Chondrocyte (in vitro differentiated cells): Measurements from ENCODE around the gene CENPA. TPM values are rescaled to one million over a fixed set of nuclear protein-coding genes. Genes with fewer than 3 reads are reported as not detected.
"Not testable (repeated sequence)": the region's sequence is repeated elsewhere in the genome, so short reads cannot be mapped to it uniquely, and the experiment has no call there.

ENCODE experiments used
- DNase-seq: peaks from one replicate; pipeline ENCODE4 v3.0.0; 2021; ENCODE audit warnings: mixed read lengths, low spot score
- H3K27ac Mint-ChIP-seq: one replicate; pipeline ENCODE4 v1.8.0; 2021; ENCODE audit warnings: mild to moderate bottlenecking, moderate library complexity, mixed read lengths; ENCODE audit not compliant: unreplicated experiment
- H3K27me3 Mint-ChIP-seq: 2 replicates; pipeline ENCODE4 v1.8.0; 2021; ENCODE audit warnings: low read depth, mixed read lengths
- H3K36me3 Mint-ChIP-seq: 2 replicates; pipeline ENCODE4 v1.8.0; 2021; ENCODE audit warnings: low read depth, mixed read lengths
- H3K4me1 Mint-ChIP-seq: 2 replicates; pipeline ENCODE4 v1.8.0; 2021; ENCODE audit warnings: low read depth, mild to moderate bottlenecking, mixed read lengths
- H3K4me3 Mint-ChIP-seq: one replicate; pipeline ENCODE4 v1.8.0; 2021; ENCODE audit warnings: mild to moderate bottlenecking, moderate library complexity, mixed read lengths; ENCODE audit not compliant: unreplicated experiment
- H3K9me3 Mint-ChIP-seq: 2 replicates; pipeline ENCODE4 v1.8.0; 2021; ENCODE audit warnings: low read depth, mixed read lengths
- CTCF ChIP-seq: fragments of 200-600 bp; sonication (generic); IDR thresholded peaks from 2 replicates; pipeline ENCODE4 v1.5.0; 2021; ENCODE audit warnings: antibody characterized with exemption, mild to moderate bottlenecking, moderate library complexity
- total RNA-seq: library from RNA; stranded (reverse); gene quantifications from 3 replicates; pipeline ENCODE4 v1.2.1, GENCODE V29; 2021

The CENPA gene
- total RNA-seq, 1 donor from 2014 or later, result 4.6 TPM

GRCh38 chr2:26746934-26747333, 38.9 kb upstream of the CENPA start:
- H3K27ac Mint-ChIP-seq, result no peak overlapping the region

GRCh38 chr2:26749787-26750420, 36.0 kb upstream of the CENPA start:
- not testable (repeated sequence) for H3K4me1 Mint-ChIP-seq, H3K9me3 Mint-ChIP-seq, H3K27me3 Mint-ChIP-seq, H3K4me3 Mint-ChIP-seq, H3K36me3 Mint-ChIP-seq, H3K27ac Mint-ChIP-seq, DNase-seq

More at GRCh38 chr2:26746934-26747333, 38.9 kb upstream of the CENPA start:
- H3K27me3 Mint-ChIP-seq, result no peaks in the 10 kb centered on the region
- H3K9me3 Mint-ChIP-seq, result peaks cover 5% of the 10 kb centered on the region
- H3K4me3 Mint-ChIP-seq, result no peak overlapping the region
- H3K36me3 Mint-ChIP-seq, result no peaks in the 10 kb centered on the region
- TF ChIP-seq CTCF, result no peak
- H3K4me1 Mint-ChIP-seq, result no peaks in the 10 kb centered on the region
- DNase-seq, result no peak

- H3K27ac Mint-ChIP-seq, H3K27me3 Mint-ChIP-seq, DNase-seq, H3K4me1 Mint-ChIP-seq, H3K4me3 Mint-ChIP-seq, H3K36me3 Mint-ChIP-seq, H3K9me3 Mint-ChIP-seq: not testable (repeated sequence)
Measured at GRCh38 chr2:26750467-26750866, 35.4 kb upstream of the CENPA start.

GRCh38 chr2:26752656-26753055, 33.2 kb upstream of the CENPA start:
- no peak for TF ChIP-seq CTCF
- Mint-ChIP-seq H3K9me3 (peaks cover 5% of the 10 kb centered on the region), H3K4me1 (peaks cover 14% of the 10 kb centered on the region), H3K27ac (no peak overlapping the region), H3K4me3 (no peak overlapping the region), H3K27me3 (no peaks in the 10 kb centered on the region), H3K36me3 (no peaks in the 10 kb centered on the region)
- no peak for DNase-seq

- Mint-ChIP-seq H3K27me3 (no peaks in the 10 kb centered on the region), H3K4me1 (peaks cover 28% of the 10 kb centered on the region), H3K36me3 (no peaks in the 10 kb centered on the region), H3K27ac (no peak overlapping the region), H3K9me3 (peaks cover 5% of the 10 kb centered on the region), H3K4me3 (no peak overlapping the region)
- no peak for TF ChIP-seq CTCF
- no peak for DNase-seq
Measured at GRCh38 chr2:26754539-26754938, 31.3 kb upstream of the CENPA start.

- no peaks in the 10 kb centered on the region for H3K36me3 Mint-ChIP-seq
- H3K4me1 Mint-ChIP-seq, result peaks cover 28% of the 10 kb centered on the region
- TF ChIP-seq CTCF, result no peak
- peaks cover 5% of the 10 kb centered on the region for H3K9me3 Mint-ChIP-seq
- no peak overlapping the region for H3K4me3 Mint-ChIP-seq
- no peak overlapping the region for H3K27ac Mint-ChIP-seq
- no peak for DNase-seq
- no peaks in the 10 kb centered on the region for H3K27me3 Mint-ChIP-seq
Measured at GRCh38 chr2:26754972-26755670, 30.7 kb upstream of the CENPA start.
